SJSA1 (cell line): ENCODE data around the gene CDX2. TPM values are rescaled to one million over a fixed set of nuclear protein-coding genes. Genes with fewer than 3 reads are reported as not detected.
A peak's percentile ranks its signal among the peaks of the same experiment; 100 is the strongest.
"Not testable (repeated sequence)": the region's sequence is repeated elsewhere in the genome, so short reads cannot be mapped to it uniquely, and the experiment has no call there.

Experiments used
- DNase-seq, 2 experiments: peaks; one replicate each; pipeline ENCODE4 v3.0.0-alpha.2; 2015 to 2020; ENCODE audit warnings: low spot score in 2 of 2, low read depth in 1 of 2
- H3K27ac ChIP-seq: fragments of 250-450 bp; sonication (Bioruptor Pico); 2 replicates; pipeline ENCODE4 v1.5.1; 2020; ENCODE audit warnings: mild to moderate bottlenecking, moderate library complexity
- H3K27me3 ChIP-seq: fragments of 250-450 bp; sonication (Bioruptor Pico); replicated peaks from 2 replicates; pipeline ENCODE4 v1.5.1; 2020; ENCODE audit warnings: mild to moderate bottlenecking, moderate library complexity
- H3K36me3 ChIP-seq: fragments of 250-450 bp; sonication (Bioruptor Pico); 2 replicates; pipeline ENCODE4 v1.5.1; 2020; ENCODE audit warnings: mild to moderate bottlenecking
- H3K4me1 ChIP-seq: fragments of 250-450 bp; sonication (Bioruptor Pico); replicated peaks from 2 replicates; pipeline ENCODE4 v1.6.1; 2021; ENCODE audit warnings: mild to moderate bottlenecking
- H3K4me3 ChIP-seq: fragments of 250-450 bp; sonication (Bioruptor Pico); 2 replicates; pipeline ENCODE4 v1.5.1; 2020; ENCODE audit warnings: mild to moderate bottlenecking
- H3K9me3 ChIP-seq: fragments of 250-450 bp; sonication (Bioruptor Pico); replicated peaks from 2 replicates; pipeline ENCODE4 v1.5.1; 2020; ENCODE audit warnings: mild to moderate bottlenecking
- total RNA-seq: library from RNA; depleted of rRNA; stranded (reverse); fragments of >200 nt; shearing (Covaris generic); gene quantifications from 2 replicates; pipeline ENCODE4 v1.2.3, GENCODE V29; 2014

CDX2 gene
- total RNA-seq, 1 experiment from 2014 or later: not detected

- DNase-seq: no peak
- Histone ChIP-seq H3K9me3 (no peaks in the 10 kb centered on the region), H3K36me3 (no peaks in the 10 kb centered on the region), H3K4me3 (no peak overlapping the region), H3K27ac (no peak overlapping the region), H3K4me1 (peaks cover 5% of the 10 kb centered on the region; the same call in 1 of the 2 replicates), H3K27me3 (peaks cover 72% of the 10 kb centered on the region)
Observed at GRCh38 chr13:27965343-27965739, 3.8 kb downstream of the CDX2 start.

- Histone ChIP-seq H3K36me3 (no peaks in the 10 kb centered on the region), H3K9me3 (no peaks in the 10 kb centered on the region), H3K27ac (no peak overlapping the region), H3K27me3 (peaks cover 72% of the 10 kb centered on the region), H3K4me3 (no peak overlapping the region), H3K4me1 (peaks cover 7% of the 10 kb centered on the region; the same call in 1 of the 2 replicates)
- DNase-seq: no peak
Observed at GRCh38 chr13:27964741-27965323, 4.3 kb downstream of the CDX2 start.

GRCh38 chr13:27964206-27964605, 4.9 kb downstream of the CDX2 start:
- peaks cover 72% of the 10 kb centered on the region for H3K27me3 ChIP-seq
- not testable (repeated sequence) for H3K27ac ChIP-seq, H3K9me3 ChIP-seq, DNase-seq, H3K36me3 ChIP-seq, H3K4me1 ChIP-seq, H3K4me3 ChIP-seq

- H3K9me3 ChIP-seq: no peaks in the 10 kb centered on the region
- DNase-seq: no peak
- peaks cover 7% of the 10 kb centered on the region; the same call in 1 of the 2 replicates for H3K4me1 ChIP-seq
- no peaks in the 10 kb centered on the region for H3K36me3 ChIP-seq
- H3K27me3 ChIP-seq: peaks cover 71% of the 10 kb centered on the region
- H3K4me3 ChIP-seq: no peak overlapping the region
- no peak overlapping the region for H3K27ac ChIP-seq
Observed at GRCh38 chr13:27963491-27963890, 5.6 kb downstream of the CDX2 start.

- H3K4me1 ChIP-seq: peaks cover 7% of the 10 kb centered on the region; the same call in 1 of the 2 replicates
- no peak overlapping the region for H3K4me3 ChIP-seq
- no peaks in the 10 kb centered on the region for H3K36me3 ChIP-seq
- no peak overlapping the region for H3K27ac ChIP-seq
- H3K27me3 ChIP-seq: peaks cover 69% of the 10 kb centered on the region
- DNase-seq: no peak
- no peaks in the 10 kb centered on the region for H3K9me3 ChIP-seq
Observed at GRCh38 chr13:27962982-27963381, 6.1 kb downstream of the CDX2 start.

GRCh38 chr13:27962128-27962841, 6.8 kb downstream of the CDX2 start:
- Histone ChIP-seq H3K4me1 (peaks cover 7% of the 10 kb centered on the region; the same call in 1 of the 2 replicates), H3K27ac (no peak overlapping the region)

GRCh38 chr13:27961227-27962085, 7.7 kb downstream of the CDX2 start:
- Histone ChIP-seq H3K4me1 (peaks cover 7% of the 10 kb centered on the region; the same call in 1 of the 2 replicates), H3K27ac (no peak overlapping the region), H3K4me3 (no peak overlapping the region), H3K27me3 (peaks cover 62% of the 10 kb centered on the region), H3K9me3 (no peaks in the 10 kb centered on the region), H3K36me3 (no peaks in the 10 kb centered on the region)
- no peak for DNase-seq

More at GRCh38 chr13:27962128-27962841, 6.8 kb downstream of the CDX2 start:
- H3K27me3 ChIP-seq: peaks cover 64% of the 10 kb centered on the region
- no peaks in the 10 kb centered on the region for H3K9me3 ChIP-seq
- H3K36me3 ChIP-seq: no peaks in the 10 kb centered on the region
- H3K4me3 ChIP-seq: no peak overlapping the region
- no peak for DNase-seq

GRCh38 chr13:27960362-27961226, 8.5 kb downstream of the CDX2 start:
- Histone ChIP-seq H3K4me3 (no peak overlapping the region), H3K27ac (no peak overlapping the region), H3K9me3 (no peaks in the 10 kb centered on the region), H3K4me1 (peaks cover 7% of the 10 kb centered on the region; the same call in 1 of the 2 replicates), H3K36me3 (no peaks in the 10 kb centered on the region), H3K27me3 (peaks cover 59% of the 10 kb centered on the region)
- DNase-seq: no peak

- H3K4me1 ChIP-seq: peaks cover 7% of the 10 kb centered on the region; the same call in 1 of the 2 replicates
- H3K27ac ChIP-seq: no peak overlapping the region
- no peaks in the 10 kb centered on the region for H3K36me3 ChIP-seq
- no peak overlapping the region for H3K4me3 ChIP-seq
- no peak for DNase-seq
- no peaks in the 10 kb centered on the region for H3K9me3 ChIP-seq
- peaks cover 59% of the 10 kb centered on the region for H3K27me3 ChIP-seq
Observed at GRCh38 chr13:27959976-27960361, 9.1 kb downstream of the CDX2 start.

- Histone ChIP-seq H3K36me3 (no peaks in the 10 kb centered on the region), H3K27me3 (peaks cover 70% of the 10 kb centered on the region), H3K4me3 (no peak overlapping the region), H3K27ac (no peak overlapping the region), H3K9me3 (no peaks in the 10 kb centered on the region; the same call in 1 of the 2 replicates), H3K4me1 (peaks cover 17% of the 10 kb centered on the region)
- DNase-seq: no peak
Observed at GRCh38 chr13:27956576-27957300, 12.4 kb downstream of the CDX2 start.

GRCh38 chr13:27955014-27955591, 14.0 kb downstream of the CDX2 start:
- Histone ChIP-seq H3K27me3 (peaks cover 55% of the 10 kb centered on the region), H3K9me3 (no peaks in the 10 kb centered on the region; the same call in 1 of the 2 replicates), H3K27ac (no peak overlapping the region), H3K4me1 (peaks cover 11% of the 10 kb centered on the region), H3K4me3 (no peak overlapping the region), H3K36me3 (no peaks in the 10 kb centered on the region)
- no peak for DNase-seq

GRCh38 chr13:27954406-27954851, 14.7 kb downstream of the CDX2 start:
- H3K27ac ChIP-seq: no peak overlapping the region
- H3K4me3 ChIP-seq: peak overlapping the region; percentile 26
- no peak for DNase-seq
- no peaks in the 10 kb centered on the region for H3K36me3 ChIP-seq
- H3K4me1 ChIP-seq: peaks cover 11% of the 10 kb centered on the region
- no peaks in the 10 kb centered on the region; the same call in 1 of the 2 replicates for H3K9me3 ChIP-seq
- peaks cover 49% of the 10 kb centered on the region for H3K27me3 ChIP-seq
